H1 (cell line): ENCODE data around the gene SYTL2. TPM values are rescaled to one million over a fixed set of nuclear protein-coding genes. Genes with fewer than 3 reads are reported as not detected.
"Not testable (repeated sequence)": the region's sequence is repeated elsewhere in the genome, so short reads cannot be mapped to it uniquely, and the experiment has no call there.

Experiments
- CTCF ChIA-PET: fragments of 300-600 bp; sonication (Branson Sonifier 250); formaldehyde crosslinking; loops from one replicate; lab custom pipeline; 2021; ENCODE audit not compliant: partially characterized antibody; lab: Charles Lee
- POLR2A ChIA-PET: fragments of 300-600 bp; sonication (Branson Sonifier 250); formaldehyde crosslinking; loops from one replicate; lab custom pipeline; 2021; ENCODE audit warnings: inconsistent platforms; ENCODE audit not compliant: partially characterized antibody; lab: Charles Lee
- DNase-seq, 2 experiments: peaks; one replicate each; pipeline versions ENCODE4 v3.0.0 to v3.0.0-alpha.2; 2010 to 2022; ENCODE audit warnings: low spot score in 2 of 2, low read depth in 1 of 2, mixed read lengths in 1 of 2
- FAIRE-seq: peaks from 2 replicates; lab custom pipeline; 2011; peaks lifted over from hg19 to GRCh38; lab: Jason Lieb, UNC
- H2AFZ ChIP-seq: 2 replicates; pipeline ENCODE4 v1.8.1; 2012; ENCODE audit warnings: low read length, inconsistent platforms
- H2AK5ac ChIP-seq: 2 replicates; pipeline ENCODE4 v1.6.1; 2013; ENCODE audit warnings: low read depth, low read length
- H2BK120ac ChIP-seq: replicated peaks from 2 replicates; pipeline ENCODE3; 2013; ENCODE audit warnings: low read depth, low read length, inconsistent platforms
- H2BK12ac ChIP-seq: 2 replicates; pipeline ENCODE4 v1.6.1; 2013; ENCODE audit warnings: low read depth, low read length
- H2BK15ac ChIP-seq: 2 replicates; pipeline ENCODE4 v1.6.1; 2013; ENCODE audit warnings: low read length
- H2BK20ac ChIP-seq: 2 replicates; pipeline ENCODE4 v1.6.1; 2013; ENCODE audit warnings: low read length
- H2BK5ac ChIP-seq: 2 replicates; pipeline ENCODE4 v1.6.1; 2013; ENCODE audit warnings: low read depth, low read length
- H3K14ac ChIP-seq: 2 replicates; pipeline ENCODE4 v1.6.1; 2013; ENCODE audit warnings: inconsistent platforms; ENCODE audit not compliant: insufficient read length
- H3K18ac ChIP-seq: 2 replicates; pipeline ENCODE4 v1.6.1; 2013; ENCODE audit warnings: low read length; ENCODE audit errors: extremely low read depth
- H3K23ac ChIP-seq: 2 replicates; pipeline ENCODE4 v1.6.1; 2013; ENCODE audit warnings: inconsistent platforms; ENCODE audit not compliant: insufficient read length
- H3K23me2 ChIP-seq: 2 replicates; pipeline ENCODE4 v1.6.1; 2013; ENCODE audit warnings: low read depth, low read length
- H3K27ac ChIP-seq: 2 replicates; pipeline ENCODE4 v1.6.1; 2011; ENCODE audit warnings: low read depth, low read length, inconsistent platforms
- H3K27me3 ChIP-seq, 4 experiments: replicated peaks in 1 of 4; 1 replicate in 1 of 4; 2 replicates in 3 of 4; pipeline versions ENCODE4 v1.6.1 to v1.8.1; 2011 to 2013; ENCODE audit warnings: low read length in 3 of 4, mild to moderate bottlenecking in 3 of 4, inconsistent platforms in 2 of 4, mixed read lengths in 2 of 4, moderate library complexity in 1 of 4; ENCODE audit not compliant: control insufficient read depth in 3 of 4, insufficient read depth in 3 of 4; ENCODE audit errors: extremely low read depth in 1 of 4
- H3K36me3 ChIP-seq, 4 experiments: 2 replicates each; pipeline versions ENCODE4 v1.6.1 to v1.8.1; 2011 to 2013; ENCODE audit warnings: mild to moderate bottlenecking in 4 of 4, low read length in 3 of 4, moderate library complexity in 2 of 4, control low read depth in 1 of 4, inconsistent platforms in 1 of 4; ENCODE audit not compliant: insufficient read depth in 4 of 4, control insufficient read depth in 2 of 4
- H3K4ac ChIP-seq: replicated peaks from 2 replicates; pipeline ENCODE3; 2013; ENCODE audit warnings: low read length, low read depth, mixed read lengths, inconsistent platforms; ENCODE audit not compliant: insufficient read length
- H3K4me1 ChIP-seq, 4 experiments: replicated peaks in 1 of 4; 1 replicate in 1 of 4; 2 replicates in 3 of 4; pipeline versions ENCODE4 v1.6.1 to v1.8.1; 2011 to 2013; ENCODE audit warnings: low read length in 3 of 4, inconsistent platforms in 2 of 4, mixed read lengths in 1 of 4; ENCODE audit not compliant: insufficient read depth in 4 of 4, control insufficient read depth in 3 of 4
- H3K4me2 ChIP-seq, 2 experiments: 2 replicates each; pipeline versions ENCODE4 v1.6.1 to v1.8.1; 2011 to 2013; ENCODE audit warnings: low read depth in 2 of 2, low read length in 2 of 2, control low read depth in 1 of 2, inconsistent platforms in 1 of 2, mild to moderate bottlenecking in 1 of 2; ENCODE audit not compliant: insufficient read depth in 1 of 2
- H3K4me3 ChIP-seq, 4 experiments: fragments of 200-600, 300-600 bp in 1 of 4; sonication (generic), shearing (Covaris generic), sonication (Bioruptor Twin) in 1 of 4; 2 replicates each; pipeline versions ENCODE4 v1.5.1 to v1.8.1; 2011 to 2016; ENCODE audit warnings: low read length in 4 of 4, low read depth in 3 of 4, control low read depth in 2 of 4, inconsistent platforms in 2 of 4, mild to moderate bottlenecking in 2 of 4, mixed read lengths in 1 of 4, moderate library complexity in 1 of 4; ENCODE audit not compliant: insufficient read depth in 2 of 4; ENCODE audit errors: extremely low read depth in 1 of 4
- H3K56ac ChIP-seq: replicated peaks from 2 replicates; pipeline ENCODE3; 2013; ENCODE audit warnings: low read depth, mild to moderate bottlenecking, mixed read lengths, low read length, inconsistent platforms; ENCODE audit not compliant: insufficient read length
- H3K79me1 ChIP-seq: 2 replicates; pipeline ENCODE4 v1.6.1; 2013; ENCODE audit warnings: low read depth, low read length, control low read depth
- H3K79me2 ChIP-seq, 2 experiments: 2 replicates each; pipeline versions ENCODE4 v1.6.1 to v1.8.1; 2012 to 2013; ENCODE audit warnings: low read length in 2 of 2, mild to moderate bottlenecking in 2 of 2, inconsistent platforms in 1 of 2; ENCODE audit not compliant: insufficient read depth in 2 of 2, control insufficient read depth in 1 of 2
- H3K9ac ChIP-seq, 4 experiments: replicated peaks in 1 of 4; 1 replicate in 1 of 4; 2 replicates in 3 of 4; pipeline versions ENCODE4 v1.6.1 to v1.8.1; 2011 to 2013; ENCODE audit warnings: low read depth in 3 of 4, low read length in 3 of 4, control low read depth in 2 of 4, mild to moderate bottlenecking in 2 of 4, moderate library complexity in 2 of 4, inconsistent platforms in 1 of 4; ENCODE audit errors: extremely low read depth in 1 of 4
- H3K9me3 ChIP-seq, 2 experiments: 2 replicates each; pipeline versions ENCODE4 v1.6.1 to v1.8.1; 2012 to 2013; ENCODE audit warnings: mild to moderate bottlenecking in 2 of 2, moderate library complexity in 2 of 2, control low read depth in 1 of 2, inconsistent platforms in 1 of 2, low read depth in 1 of 2, low read length in 1 of 2, mixed read lengths in 1 of 2; ENCODE audit not compliant: insufficient read depth in 2 of 2
- H4K20me1 ChIP-seq, 2 experiments: replicated peaks in 1 of 2; 2 replicates each; pipeline versions ENCODE3 to v1.8.1; 2011 to 2013; ENCODE audit warnings: inconsistent platforms in 2 of 2, low read length in 2 of 2, mild to moderate bottlenecking in 1 of 2; ENCODE audit not compliant: insufficient read depth in 2 of 2, control insufficient read depth in 1 of 2
- H4K5ac ChIP-seq: 2 replicates; pipeline ENCODE4 v1.6.1; 2013; ENCODE audit warnings: low read length, low read depth, mixed read lengths, inconsistent platforms; ENCODE audit not compliant: insufficient read length
- H4K8ac ChIP-seq: 2 replicates; pipeline ENCODE4 v1.8.0; 2013; ENCODE audit warnings: mild to moderate bottlenecking, moderate library complexity, low read length, inconsistent platforms; ENCODE audit not compliant: insufficient read depth; ENCODE audit errors: extremely low read depth
- H4K91ac ChIP-seq: replicated peaks from 2 replicates; pipeline ENCODE3; 2013; ENCODE audit warnings: low read length, mixed read lengths, inconsistent platforms; ENCODE audit not compliant: insufficient read length
- polyA plus RNA-seq, 7 experiments: library from polyadenylated mRNA; depleted of rRNA in 3 of 7; stranded (reverse) in 5 of 7; unstranded in 2 of 7; fragments of >200 nt in 5 of 7; fragments of 200-250 nt in 2 of 7; gene quantifications; 1 replicate in 5 of 7; 2 replicates in 1 of 7; 4 replicates in 1 of 7; pipeline versions ENCODE4 v1.2.1 to v1.2.3, GENCODE V29; 2011 to 2013; ENCODE audit warnings: missing spikeins in 2 of 7, mixed read lengths in 2 of 7
- total RNA-seq: library from RNA; stranded (reverse); fragmentation: NEBNext Ultra II Directional; extraction: Animal tissue kit (Norgen Biotek cat#: 25700); gene quantifications from 2 replicates; pipeline ENCODE4 v1.2.1, GENCODE V29; 2021

The SYTL2 gene
- total and polyA plus RNA-seq, 2 of the 8 experiments (the other 6 are each of a cell fraction or from before 2014, with no cell fraction given), result 1.3 to 9.1 TPM

DNA sequence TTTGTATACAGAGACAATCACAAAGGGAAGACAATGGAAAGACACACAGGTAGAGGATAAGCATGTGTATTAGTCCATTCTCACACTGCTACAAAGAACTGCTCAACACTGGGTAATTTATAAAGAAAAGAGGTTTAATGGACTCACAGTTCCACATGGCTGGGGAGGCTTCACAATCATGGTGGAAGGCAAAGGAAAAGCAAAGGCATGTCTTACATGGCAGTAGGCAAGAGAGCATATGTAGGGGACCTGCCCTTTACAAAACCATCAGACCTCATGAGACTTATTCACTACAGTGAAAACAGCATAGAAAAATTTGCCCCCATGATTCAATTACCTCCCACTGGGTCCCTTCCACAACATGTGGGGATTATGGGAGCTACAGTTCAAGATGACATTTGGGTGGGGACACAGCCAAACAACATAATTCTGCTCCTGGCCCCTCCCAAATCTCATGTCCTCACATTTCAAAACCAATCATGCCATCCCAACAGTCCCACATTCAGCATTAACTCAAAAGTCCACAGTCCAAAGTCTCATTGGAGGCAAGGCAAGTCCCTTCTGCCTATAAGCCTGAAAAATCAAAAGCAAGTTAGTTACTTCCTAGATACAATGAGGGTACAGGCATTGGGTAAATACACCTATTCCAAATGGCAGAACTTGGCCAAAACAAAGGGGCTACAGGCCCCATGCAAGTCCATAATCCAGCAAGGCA lies 139.8 kb downstream of the SYTL2 start:
- H2BK15ac ChIP-seq, H3K18ac ChIP-seq, H2AK5ac ChIP-seq, H4K91ac ChIP-seq, H3K14ac ChIP-seq, CTCF ChIA-PET, H3K27ac ChIP-seq, H3K4me3 ChIP-seq, H3K4me2 ChIP-seq, H3K4me1 ChIP-seq, POLR2A ChIA-PET, H3K56ac ChIP-seq, H4K8ac ChIP-seq, H3K23ac ChIP-seq, H2BK20ac ChIP-seq, H3K79me2 ChIP-seq, FAIRE-seq, H2BK120ac ChIP-seq, DNase-seq, H3K23me2 ChIP-seq, H3K4ac ChIP-seq, H4K5ac ChIP-seq, H3K79me1 ChIP-seq, H2AFZ ChIP-seq, H3K27me3 ChIP-seq, H2BK5ac ChIP-seq, H2BK12ac ChIP-seq, H4K20me1 ChIP-seq, H3K9ac ChIP-seq, H3K9me3 ChIP-seq, H3K36me3 ChIP-seq: not testable (repeated sequence)
